NOMO-1 (cell line): ENCODE data around the gene ACAT2.
"Not testable (repeated sequence)": the region's sequence is repeated elsewhere in the genome, so short reads cannot be mapped to it uniquely, and the experiment has no call there.

Experiments
- DNase-seq, 2 experiments: peaks; one replicate each; lab custom pipeline; 2025; ENCODE audit not compliant: unreplicated experiment in 2 of 2; lab: John Stamatoyannopoulos, UW

The ACAT2 gene

DNA sequence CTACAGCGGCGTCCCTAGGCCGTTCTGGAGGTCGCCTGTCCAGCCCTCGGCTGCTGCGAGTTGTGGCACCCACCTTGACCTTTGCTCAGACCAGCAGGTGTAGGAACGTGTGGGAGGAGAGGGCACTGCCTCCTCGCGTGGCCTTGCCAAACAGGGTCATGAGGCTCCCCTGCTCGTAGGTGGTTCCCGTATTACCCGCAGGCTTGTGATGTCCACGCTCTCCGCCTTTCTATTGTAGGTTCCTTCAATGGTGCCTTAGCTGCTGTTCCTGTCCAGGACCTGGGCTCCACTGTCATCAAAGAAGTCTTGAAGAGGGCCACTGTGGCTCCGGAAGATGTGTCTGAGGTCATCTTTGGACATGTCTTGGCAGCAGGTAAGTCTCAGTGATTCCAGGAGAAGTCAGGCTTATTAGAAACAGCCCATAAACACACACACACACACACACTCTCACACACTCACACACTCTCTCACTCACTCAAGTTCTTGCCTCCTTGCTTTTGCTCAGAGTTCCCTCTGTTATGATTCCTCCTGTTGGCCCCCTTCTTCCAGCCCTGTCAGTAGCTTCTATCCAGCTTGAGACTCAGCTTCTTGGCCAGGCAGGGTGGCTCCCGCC is 942 bp downstream of the ACAT2 start:
- peak; percentile 25 to 40 for DNase-seq

GRCh38 chr6:159766906-159767305 is 5.1 kb downstream of the ACAT2 start:
- no peak for DNase-seq

- DNase-seq: no peak
Observed at GRCh38 chr6:159769470-159769869, 7.6 kb downstream of the ACAT2 start.

DNA sequence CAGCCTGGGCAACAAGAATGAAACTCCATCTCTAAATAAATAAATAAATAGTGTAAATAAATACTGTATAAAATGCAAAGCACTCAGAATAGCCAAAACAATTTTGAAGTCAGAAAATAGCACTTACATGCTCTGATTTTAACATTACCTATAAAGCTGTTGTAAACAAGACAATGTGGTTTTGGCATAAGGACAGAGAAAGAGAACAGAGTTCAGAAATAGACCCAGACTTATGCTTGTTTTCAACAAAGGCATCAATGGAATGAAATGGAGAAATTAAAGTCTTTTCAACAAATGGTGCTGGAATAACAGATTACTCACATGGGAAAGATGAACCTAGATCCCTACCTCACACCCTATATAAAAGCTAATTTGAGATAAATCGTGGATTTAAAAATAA is 10.4 kb downstream of the ACAT2 start:
- no peak for DNase-seq

DNA sequence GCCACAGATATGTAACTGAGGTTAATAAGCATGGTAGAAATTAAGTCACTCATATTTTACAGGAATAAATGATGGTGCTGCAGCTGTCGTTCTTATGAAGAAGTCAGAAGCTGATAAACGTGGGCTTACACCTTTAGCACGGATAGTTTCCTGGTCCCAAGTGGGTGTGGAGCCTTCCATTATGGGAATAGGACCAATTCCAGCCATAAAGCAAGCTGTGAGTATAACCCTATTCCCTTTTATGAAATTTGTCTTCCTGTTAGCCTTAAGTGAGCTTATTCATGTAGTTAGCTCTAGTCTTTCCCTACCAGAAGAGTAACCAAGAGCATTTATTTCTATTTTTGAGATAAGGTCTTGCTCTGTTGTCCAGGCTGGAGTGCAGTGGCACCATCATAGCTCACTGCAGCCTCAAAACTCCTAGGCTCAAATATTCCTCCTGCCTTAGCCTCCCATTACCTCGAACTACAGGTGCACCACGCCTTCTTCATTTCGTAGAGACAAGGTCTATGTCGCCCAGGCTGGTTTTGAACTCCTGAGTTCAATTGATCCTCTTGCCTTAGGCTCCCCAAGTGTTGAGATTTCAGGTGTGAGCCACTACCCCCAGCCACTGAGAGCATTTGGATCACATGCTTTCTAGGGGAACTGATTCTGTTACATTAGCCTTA is 15.5 kb downstream of the ACAT2 start:
- DNase-seq: no peak

DNA sequence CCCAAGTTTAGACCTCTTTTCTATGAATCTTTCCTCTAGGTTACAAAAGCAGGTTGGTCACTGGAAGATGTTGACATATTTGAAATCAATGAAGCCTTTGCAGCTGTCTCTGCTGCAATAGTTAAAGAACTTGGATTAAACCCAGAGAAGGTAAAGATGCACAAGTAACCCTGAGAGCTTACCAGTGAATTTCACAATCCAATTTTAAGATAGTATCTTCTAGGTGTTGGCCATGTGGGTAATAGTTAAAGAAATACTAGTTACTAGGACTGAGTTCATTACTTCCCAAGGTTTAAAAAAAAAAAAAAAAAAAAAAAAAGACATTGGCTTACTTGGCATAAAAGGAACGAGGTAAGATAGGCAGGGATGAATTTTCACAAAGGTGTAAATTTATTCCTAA is 16.3 kb downstream of the ACAT2 start:
- DNase-seq: no peak

DNA sequence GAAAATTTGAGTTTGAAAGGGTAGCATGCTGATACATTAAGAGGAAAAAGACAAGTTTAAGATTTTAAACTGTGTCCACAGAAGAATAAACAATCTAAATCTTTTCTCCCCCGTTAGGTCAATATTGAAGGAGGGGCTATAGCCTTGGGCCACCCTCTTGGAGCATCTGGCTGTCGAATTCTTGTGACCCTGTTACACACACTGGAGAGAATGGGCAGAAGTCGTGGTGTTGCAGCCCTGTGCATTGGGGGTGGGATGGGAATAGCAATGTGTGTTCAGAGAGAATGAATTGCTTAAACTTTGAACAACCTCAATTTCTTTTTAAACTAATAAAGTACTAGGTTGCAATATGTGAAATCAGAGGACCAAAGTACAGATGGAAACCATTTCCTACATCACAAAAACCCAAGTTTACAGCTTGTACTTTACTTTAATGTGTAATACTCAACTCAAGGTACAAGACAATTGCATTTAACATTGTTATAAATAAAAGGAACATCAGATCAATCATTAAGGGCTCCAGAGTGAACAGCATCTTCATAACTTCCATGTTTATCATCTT is 16.8 kb downstream of the ACAT2 start:
- DNase-seq: no peak

- no peak for DNase-seq
Observed at GRCh38 chr6:159788276-159788675, 26.4 kb downstream of the ACAT2 start.

GRCh38 chr6:159788753-159789376 is 27.0 kb downstream of the ACAT2 start:
- peak in 1 of 2 experiments; percentile 27 for DNase-seq

DNA sequence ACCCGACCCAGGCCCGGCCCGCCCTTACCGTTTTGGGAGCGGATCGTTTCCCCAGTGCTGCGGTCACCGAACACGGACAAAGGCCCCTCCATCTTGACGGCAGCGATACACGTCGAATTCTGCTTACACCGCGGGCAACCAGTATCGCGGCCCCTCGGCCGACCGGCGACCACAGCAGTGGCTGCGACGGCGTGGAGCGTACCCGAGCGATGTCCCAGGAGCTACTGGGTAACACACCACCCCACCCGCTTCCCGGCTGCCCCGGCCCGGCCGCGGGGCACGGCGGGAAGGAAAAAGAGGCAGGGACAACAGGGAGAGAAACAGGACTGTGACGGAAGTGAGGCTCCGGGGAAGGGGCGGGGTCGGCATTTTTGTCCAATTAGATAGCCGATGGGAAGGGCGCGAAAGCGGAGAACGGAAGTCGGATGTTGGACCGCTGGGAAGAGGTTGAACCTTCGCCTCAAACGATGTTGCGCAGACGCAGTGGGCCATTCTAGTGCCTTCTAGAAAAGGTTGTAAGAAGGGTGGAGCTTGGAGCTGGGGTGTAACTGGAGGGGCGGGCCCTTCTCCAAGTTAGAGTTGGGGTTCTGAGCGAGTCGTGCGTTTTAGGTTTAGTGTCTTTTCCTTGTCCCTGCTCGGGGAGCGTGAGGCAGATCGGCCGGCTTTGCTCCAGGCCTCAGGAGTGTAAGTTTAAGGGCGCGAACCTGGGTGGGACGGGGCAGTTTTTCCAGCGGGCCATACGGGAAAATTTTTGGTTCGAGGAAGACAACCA is 27.7 kb downstream of the ACAT2 start, which contains the start of gene TCP1:
TCP1 (minus strand) TSS at position 226 of the 772 bp plus-strand sequence; CDS start at position 92, 134 bp downstream.
- DNase-seq: peak; percentile 99

- DNase-seq: peak; percentile 97 to 99
Observed at GRCh38 chr6:159790149-159790955, 28.5 kb downstream of the ACAT2 start, which contains the start of gene MRPL18. Gene MRPL18, plus strand, starts transcription at chr6:159790467. Its CDS starts 121 bp downstream, at chr6:159790588.

DNA sequence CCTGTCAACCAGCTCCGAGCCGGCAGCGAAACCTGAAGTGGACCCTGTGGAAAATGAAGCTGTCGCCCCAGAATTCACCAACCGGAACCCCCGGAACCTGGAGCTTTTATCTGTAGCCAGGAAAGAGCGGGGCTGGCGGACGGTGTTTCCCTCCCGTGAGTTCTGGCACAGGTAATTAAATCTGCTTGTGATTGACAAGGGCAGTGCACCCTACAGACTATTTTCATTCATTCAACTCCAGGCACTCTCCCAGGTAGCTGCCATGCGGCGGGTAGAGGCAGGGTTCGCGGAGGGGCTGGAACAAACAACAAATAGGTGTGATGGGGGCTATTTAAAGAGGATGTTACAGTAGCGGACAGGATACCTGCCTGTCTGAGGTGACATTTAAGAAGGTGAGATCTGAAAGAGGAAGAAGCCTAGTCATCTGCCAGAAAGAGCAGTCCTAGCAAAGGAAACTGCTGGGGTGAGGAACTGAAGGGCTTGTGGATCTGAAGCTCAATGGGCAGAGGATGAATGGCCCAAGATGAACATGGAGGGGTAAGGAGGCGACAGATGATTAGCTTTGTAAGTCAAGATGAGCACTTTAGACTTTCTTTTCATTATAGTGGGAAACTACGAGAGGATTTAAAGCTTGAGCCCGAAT is 29.2 kb downstream of the ACAT2 start:
- DNase-seq: peak; percentile 56 to 66

DNA sequence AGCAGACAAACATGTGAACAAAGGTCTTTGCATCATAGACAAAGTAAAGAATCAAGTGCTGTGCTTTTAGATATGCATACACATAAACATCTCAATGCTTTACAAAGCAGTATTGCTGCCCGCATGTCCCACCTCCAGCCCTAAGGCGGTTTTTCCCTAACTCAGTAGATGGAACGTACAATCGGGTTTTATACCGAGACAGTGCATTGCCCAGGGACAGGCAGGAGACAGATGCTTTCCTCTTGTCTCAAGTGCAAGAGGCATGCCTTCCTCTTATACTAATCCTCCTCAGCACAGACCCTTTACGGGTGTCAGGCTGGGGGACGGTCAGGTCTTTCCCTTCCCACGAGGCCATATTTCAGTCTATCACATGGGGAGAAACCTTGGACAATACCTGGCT is 33.1 kb downstream of the ACAT2 start:
- not testable (repeated sequence) for DNase-seq

DNA sequence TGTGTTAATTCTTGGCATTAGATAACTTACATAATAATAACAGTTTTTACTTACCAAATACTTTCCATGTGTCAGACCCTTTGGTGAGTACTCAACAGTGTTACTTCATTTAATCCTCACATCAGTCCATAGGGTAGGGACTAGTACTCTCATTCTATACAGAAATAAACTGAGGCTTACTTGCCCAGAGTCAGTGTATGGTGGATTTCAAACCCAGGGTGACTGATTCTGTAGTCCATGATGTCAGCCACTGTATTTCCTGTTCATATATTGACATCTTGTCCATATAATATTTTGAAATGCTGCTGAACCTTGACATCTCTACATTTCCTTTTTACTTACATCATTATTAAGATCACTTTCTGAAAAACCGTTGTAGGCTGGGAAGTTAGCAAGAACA is 35.7 kb downstream of the ACAT2 start:
- no peak for DNase-seq

DNA sequence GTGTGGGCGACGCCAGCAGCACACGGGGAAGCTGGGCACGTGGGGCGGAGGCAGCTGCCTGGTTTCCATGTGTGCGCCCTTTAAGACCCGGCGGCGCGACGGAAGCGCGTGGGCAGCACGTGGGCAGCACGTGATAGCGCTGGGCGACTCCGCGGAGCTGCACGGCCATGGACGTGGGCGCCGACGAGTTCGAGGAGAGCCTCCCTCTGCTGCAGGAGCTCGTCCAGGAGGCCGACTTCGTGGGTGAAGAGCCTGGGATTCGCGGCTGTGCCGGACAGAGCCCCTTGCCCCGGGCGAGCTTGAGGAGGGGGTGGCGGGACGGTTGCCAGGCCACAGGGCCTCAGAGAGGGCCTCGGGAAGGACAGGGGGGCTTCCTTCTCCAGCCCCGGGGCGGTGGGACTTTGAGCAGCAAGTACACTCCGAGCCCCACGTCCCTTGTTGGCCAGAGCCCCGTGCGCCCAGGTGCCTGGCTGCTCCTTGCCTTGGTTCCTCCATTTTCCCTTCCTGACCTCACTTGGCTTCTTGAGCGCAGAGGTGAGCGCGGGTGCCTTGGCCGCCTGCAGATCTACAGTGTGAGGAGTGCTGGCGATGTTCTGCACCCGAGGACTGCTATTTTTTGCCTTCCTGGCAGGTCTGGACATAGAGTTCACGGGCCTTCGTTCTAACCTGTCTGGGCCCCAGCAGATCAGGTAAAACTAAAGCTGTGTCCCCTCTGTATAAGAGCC is 38.5 kb downstream of the ACAT2 start, which contains the start of gene PNLDC1:
PNLDC1 (plus strand) TSS at position 136 of the 725 bp plus-strand sequence; CDS start at position 168, 32 bp downstream.
- DNase-seq: no peak

- DNase-seq: peak; percentile 17 to 74
Observed at GRCh38 chr6:159801935-159802334, 40.1 kb downstream of the ACAT2 start.

DNA sequence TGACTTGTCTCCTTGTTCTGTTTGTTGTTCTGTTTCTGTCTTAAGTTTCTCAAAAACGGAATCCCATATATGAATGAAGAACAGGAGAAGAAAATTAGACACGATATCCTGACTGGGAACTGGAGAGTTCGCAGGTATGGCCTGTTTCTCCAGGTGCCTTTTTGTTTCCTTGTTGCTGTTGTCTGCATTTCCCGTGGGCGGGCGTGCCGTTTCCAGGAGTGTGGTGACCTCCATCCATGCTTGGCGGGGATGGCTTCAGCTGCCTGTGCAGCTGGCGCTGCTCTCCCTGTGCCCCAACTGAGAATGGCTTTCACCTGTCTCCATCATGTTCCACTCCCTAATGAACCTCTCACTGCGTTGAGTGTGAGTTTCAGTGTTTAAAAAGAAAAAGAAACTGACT is 42.7 kb downstream of the ACAT2 start:
- DNase-seq: no peak

GRCh38 chr6:159805440-159806020 is 43.7 kb downstream of the ACAT2 start:
- peak in 1 of 2 experiments; percentile 53 for DNase-seq
